GM18870 (cell line): ENCODE measurements around the gene GTF3C6.
"Not testable (repeated sequence)": the region's sequence is repeated elsewhere in the genome, so short reads cannot be mapped to it uniquely, and the experiment has no call there.

ENCODE experiments used
- ATAC-seq: cut with Tn5 transposase; IDR thresholded peaks from one replicate; pipeline ENCODE4 v1.9.1; 2021; ENCODE audit warnings: moderate library complexity; ENCODE audit not compliant: unreplicated experiment

Gene GTF3C6

DNA sequence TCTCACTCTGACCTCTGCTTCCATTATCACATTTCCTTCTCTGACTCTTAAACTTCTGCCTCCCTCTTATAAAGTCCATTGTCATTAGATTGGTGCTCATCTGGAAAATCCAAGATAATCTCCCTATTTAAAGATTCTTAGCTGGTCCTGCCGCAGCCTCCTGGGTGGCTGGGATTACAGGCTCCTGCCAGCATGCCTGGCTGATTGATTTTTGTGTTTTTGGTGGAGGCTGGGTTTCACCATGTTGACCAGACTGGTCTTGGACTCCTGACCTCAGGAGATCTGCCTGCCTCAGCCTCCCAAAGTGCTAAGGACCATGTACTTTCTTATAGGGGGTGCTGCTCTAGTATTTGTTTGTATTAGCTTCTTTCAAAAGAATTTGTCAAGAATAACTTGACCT lies 18.1 kb downstream of the GTF3C6 start:
- no peak for ATAC-seq

DNA sequence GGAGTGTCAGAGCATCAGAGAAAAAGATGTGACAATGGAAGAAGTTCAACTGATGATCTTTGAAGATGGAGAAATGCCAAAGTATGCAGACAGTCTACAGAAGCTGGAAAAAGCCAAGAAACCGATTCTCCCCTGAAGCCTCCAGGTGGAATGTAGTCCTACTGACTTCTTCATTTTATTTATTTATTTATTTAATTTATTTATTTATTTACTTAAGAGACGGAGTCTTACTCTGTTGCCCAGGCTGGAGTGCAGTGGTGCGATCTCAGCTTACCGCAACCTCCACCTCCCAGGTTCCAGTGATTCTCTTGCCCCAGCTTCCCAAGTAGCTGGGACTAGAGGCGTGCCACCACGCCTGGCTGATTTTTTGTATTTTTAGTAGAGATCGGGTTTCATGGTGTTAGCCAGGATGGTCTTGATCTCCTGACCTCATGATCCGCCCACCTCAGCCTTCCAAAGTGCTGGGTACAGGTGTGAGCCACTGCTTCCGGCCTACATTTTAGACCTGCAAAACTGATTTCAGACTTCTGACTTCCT lies 21.1 kb downstream of the GTF3C6 start:
- ATAC-seq = no peak

- no peak for ATAC-seq
These were observed 21.7 kb downstream of the GTF3C6 start for GRCh38 chr6:110980227-110980626.

- ATAC-seq = no peak
These were observed 22.1 kb downstream of the GTF3C6 start for GRCh38 chr6:110980648-110981047.

DNA sequence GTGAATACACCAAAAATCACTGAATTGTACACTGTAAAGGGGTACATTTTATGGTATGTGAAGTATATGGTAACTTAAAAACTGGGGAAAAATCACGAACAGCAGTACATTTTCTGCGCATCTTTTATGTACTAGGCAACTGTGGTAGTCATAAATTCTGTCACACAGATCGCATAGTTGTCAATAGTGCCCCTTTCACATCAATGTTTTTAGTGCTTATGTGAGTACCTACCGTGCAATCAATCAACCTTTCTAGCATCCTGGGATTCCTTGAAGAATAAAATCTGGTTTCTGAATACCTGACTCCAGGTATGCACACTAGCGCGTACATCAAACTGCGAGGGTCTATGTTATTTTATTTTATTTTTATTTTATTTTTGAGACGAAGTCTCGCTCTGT lies 22.7 kb downstream of the GTF3C6 start:
- ATAC-seq = no peak

GRCh38 chr6:110990840-110991576 lies 32.5 kb downstream of the GTF3C6 start:
- no peak for ATAC-seq

GRCh38 chr6:110996691-110997090 lies 38.2 kb downstream of the GTF3C6 start:
- no peak for ATAC-seq

GRCh38 chr6:110999634-111000270 lies 41.2 kb downstream of the GTF3C6 start:
- ATAC-seq = no peak

- ATAC-seq = no peak
These were observed 43.8 kb downstream of the GTF3C6 start for GRCh38 chr6:111002350-111002749.

GRCh38 chr6:111011360-111012142 lies 53.0 kb downstream of the GTF3C6 start:
- no peak for ATAC-seq

DNA sequence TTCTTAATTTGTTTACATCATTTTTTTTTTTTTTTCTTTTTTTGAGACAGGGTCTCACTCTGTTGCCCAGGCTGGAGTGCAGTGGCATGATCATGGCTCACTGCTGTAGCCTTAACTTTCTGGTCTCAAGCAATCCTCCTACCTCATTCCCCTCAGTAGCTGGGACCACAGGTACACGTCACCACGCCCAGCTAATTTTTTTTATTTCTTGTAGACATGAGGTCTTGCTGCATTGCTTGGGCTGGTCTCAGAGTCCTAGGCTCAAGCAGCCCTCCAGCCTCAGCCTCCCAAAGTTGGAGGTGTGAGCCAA lies 53.6 kb downstream of the GTF3C6 start:
- ATAC-seq = no peak

- not testable (repeated sequence) for ATAC-seq
These were observed 54.0 kb downstream of the GTF3C6 start for GRCh38 chr6:111012520-111012919.

DNA sequence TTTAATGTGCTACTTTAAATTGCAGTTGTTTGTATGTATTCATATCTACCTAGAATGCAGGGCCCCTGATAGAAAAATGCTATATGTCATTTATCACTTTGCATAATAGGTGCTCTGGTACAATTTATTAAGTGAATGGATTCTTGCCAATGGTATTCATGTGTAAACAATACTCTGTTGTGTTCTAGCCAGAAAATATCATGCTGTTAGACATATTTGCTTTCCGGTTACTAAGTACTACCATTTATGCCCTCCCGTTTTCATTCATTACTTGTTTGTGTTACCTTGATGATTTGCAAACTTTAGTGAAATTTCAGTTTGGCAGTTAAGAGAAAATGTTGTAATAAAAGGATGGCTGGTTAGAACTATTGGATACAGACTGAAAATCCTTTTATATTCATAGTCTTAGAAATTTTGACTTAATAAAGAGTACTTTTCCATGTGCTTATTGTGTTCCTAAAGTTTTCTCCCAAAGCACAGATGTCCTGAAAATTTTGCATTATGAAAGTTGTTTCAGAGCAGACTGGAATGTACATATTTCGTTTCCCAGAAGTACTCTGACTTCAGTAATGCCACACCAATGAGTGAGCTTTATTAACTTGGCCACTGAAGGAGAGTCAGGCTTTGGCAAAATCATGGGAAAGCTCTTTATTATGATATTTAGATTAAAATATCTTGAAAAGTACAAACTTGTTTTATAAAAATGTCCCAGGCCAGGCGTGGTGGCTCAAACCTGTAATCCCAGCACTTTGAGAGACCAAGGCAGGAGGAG lies 54.8 kb downstream of the GTF3C6 start:
- ATAC-seq = no peak

DNA sequence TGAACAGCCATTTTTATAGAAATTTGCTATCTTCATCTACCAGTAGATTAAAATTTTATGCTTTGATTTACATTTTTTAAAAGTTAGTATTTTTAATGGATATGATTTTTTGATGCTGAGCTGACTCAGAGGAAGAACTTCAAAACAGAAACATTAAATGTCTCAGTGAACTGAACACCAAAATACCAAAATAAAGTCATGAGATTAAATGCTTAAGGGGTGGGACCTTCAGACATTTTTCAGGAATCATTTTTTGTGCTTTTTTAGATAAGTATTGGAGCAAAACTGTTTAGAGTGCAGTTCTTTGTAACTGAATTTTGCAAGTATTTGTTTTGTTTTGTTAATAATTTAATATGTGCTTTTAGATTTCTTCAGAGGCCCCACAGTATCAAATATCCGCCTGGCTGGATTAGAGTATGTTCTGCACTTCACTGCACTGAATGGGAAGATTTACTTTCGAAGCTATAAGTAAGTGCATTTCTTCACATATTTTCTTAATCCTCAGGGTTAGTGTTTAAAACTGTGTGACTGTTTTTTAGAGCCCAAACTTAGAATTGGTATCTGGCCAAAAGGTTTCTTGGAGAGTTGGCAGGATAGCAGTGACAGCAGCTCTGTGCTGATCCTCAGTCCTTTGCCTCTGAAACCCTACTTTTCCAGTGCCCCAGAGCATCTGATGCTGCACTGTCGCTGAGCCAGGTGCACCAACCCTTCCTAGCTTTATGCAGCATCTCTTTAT lies 57.1 kb downstream of the GTF3C6 start:
- no peak for ATAC-seq

DNA sequence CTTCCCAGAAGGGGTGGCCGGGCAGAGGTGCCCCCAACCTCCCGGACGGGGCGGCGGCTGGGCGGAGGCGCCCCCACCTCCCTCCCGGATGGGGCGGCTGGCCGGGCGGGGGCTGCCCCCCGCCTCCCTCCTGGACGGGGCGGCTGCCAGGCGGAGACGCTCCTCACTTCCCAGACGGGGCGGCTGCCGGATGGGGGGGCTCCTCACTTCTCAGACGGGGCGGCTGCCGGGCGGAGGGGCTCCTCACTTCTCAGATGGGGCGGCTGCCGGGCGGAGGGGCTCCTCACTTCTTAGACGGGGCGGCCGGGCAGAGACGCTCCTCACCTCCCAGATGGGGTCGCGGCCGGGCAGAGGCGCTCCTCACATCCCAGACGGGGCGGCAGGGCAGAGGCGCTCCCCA lies 58.7 kb downstream of the GTF3C6 start:
- ATAC-seq = not testable (repeated sequence)
